GM21723 (cell line): Measurements from ENCODE around the gene FXYD7.

Experiments used
- ATAC-seq: cut with Tn5 transposase; IDR thresholded peaks from one replicate; pipeline ENCODE4 v1.9.1; 2021; ENCODE audit warnings: mild to moderate bottlenecking, moderate library complexity; ENCODE audit not compliant: unreplicated experiment

The FXYD7 gene

DNA sequence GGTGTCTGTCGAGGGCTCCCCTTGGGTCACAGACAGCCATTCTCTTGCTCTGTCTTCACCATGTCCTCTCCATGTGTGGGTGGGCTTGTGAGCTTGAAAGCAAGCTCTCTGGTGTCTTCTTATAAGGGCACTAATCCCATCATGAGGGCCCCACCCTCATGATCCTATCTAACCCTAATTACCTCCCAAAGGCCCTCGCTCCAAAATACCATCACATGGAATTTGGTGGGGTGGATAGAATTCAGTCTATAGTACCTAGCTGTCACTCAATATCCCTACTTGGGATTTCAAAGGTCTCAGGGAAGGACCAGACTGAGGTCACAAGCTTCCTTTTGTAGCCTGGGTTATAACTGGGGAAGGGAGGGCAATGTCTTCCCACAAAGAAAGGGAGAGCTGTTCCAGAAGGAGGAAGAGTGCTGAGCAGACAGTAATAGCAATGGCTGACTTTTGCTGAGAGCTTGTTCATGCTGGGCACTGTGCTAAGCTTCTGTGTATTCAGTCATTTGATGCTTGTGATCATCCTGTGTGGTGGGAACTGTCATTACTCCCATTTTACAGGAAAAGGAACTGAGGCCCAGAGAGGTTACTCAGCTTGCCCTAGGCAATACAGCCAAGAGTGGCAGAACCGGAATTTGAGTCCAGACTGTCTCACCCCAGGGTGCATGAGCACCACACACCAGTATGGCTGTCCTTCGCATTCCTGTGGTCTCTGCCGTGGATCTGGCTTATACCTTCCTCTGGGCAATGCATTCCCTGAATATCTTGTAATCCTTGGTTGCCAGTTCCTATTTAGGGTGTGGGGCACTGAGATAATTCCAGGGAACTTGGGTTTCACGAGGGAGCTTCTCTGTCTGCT, 19.6 kb downstream of the FXYD7 start:
- no peak for ATAC-seq

DNA sequence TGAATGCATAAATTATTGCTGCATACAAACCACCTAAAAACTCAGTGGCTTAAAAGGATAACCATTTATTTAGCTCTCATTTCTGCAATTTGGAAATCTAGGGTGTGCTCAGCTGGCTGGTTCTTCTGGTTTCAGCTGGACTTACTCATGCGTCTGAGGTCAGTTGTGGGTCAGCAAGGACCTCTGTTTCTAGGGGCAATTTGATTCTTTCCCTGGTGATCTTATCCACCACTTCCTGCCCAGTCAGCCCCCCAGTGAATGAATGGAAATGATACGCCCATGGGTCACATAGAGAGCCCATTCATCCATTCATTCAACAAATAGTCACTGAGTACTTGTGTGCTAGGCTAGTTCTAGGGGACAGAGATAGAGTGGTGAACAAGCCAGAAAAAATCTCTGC, 21.4 kb downstream of the FXYD7 start:
- ATAC-seq = no peak

DNA sequence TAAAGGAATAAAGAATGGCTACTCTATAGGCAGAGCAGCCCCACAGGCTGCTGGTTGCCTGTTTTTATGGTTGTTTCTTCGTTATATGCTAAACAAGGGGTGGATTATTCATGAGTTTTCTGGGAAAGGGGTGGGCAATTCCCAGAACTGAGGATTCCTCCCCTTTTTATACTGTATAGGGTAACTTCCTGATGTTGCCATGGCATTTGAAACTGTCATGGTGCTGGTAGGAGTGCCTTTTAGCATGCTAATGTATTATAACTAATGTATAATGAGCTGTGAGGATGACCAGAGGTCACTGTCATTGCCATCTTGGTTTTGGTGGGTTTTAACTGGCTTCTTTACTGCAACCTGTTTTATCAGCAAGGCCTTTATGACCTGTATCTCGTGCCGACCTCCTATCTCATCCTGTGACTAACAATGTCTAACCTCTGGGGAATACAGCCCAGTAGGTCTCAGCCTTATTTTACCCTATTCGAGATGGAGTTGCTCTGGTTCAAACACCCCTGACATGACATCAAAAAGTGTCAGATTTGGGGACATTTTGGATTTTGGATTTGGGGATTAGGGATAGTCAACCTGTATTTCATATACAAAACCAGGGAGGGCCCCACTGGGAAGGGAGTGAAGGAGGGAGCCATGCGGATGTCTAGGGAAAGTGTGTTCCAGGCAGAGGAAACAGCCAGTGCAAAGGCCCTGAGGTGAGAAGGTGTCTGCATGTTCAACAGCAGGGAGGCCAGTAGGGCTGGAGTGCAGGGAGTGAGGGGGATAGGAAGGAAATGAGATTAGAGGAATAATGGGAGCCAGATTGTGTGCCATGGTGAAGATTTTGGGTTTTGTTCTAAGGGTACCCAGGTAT, 22.4 kb downstream of the FXYD7 start:
- no peak for ATAC-seq

DNA sequence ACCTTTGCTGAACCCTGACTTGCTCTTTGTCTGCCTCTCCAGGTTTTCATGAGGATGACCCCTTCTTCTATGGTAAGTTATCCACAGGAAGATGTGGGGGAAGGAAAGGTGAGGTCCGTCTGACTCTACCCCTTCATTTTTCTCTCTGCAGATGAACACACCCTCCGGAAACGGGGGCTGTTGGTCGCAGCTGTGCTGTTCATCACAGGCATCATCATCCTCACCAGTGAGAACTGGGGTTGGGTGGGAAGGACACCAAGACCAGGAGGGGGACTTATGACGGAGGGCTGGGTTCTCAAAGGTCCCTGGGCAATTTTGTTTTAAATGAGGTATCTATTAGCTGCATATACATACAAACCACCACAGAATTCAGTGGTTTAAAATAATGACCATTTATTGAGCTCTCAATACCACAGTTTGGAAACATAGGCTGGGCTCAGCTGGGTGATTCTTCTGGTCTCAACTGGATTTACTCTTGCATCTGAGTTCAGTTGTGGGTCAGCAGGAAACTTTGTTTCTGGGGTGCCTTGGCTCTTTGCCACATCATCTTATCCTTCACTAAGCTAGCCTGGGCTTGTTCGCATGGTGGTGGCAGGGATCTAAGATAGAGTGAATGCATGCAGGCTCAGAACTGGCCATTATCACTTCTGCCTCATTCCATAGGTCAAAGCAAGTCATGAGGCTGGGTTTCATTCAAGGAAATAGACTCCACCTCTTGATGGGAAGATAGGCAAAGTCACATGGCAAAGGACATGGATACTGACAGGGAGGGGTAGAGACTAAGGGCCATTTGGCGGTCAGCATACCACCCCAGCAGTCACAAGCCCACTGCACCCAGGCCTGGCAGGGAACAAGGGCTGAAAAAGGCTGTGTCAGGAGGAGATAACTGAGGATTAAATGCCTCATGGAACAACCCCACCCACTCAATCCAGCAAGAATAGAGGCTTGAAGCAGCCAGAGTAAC, 23.3 kb downstream of the FXYD7 start:
- ATAC-seq = no peak

DNA sequence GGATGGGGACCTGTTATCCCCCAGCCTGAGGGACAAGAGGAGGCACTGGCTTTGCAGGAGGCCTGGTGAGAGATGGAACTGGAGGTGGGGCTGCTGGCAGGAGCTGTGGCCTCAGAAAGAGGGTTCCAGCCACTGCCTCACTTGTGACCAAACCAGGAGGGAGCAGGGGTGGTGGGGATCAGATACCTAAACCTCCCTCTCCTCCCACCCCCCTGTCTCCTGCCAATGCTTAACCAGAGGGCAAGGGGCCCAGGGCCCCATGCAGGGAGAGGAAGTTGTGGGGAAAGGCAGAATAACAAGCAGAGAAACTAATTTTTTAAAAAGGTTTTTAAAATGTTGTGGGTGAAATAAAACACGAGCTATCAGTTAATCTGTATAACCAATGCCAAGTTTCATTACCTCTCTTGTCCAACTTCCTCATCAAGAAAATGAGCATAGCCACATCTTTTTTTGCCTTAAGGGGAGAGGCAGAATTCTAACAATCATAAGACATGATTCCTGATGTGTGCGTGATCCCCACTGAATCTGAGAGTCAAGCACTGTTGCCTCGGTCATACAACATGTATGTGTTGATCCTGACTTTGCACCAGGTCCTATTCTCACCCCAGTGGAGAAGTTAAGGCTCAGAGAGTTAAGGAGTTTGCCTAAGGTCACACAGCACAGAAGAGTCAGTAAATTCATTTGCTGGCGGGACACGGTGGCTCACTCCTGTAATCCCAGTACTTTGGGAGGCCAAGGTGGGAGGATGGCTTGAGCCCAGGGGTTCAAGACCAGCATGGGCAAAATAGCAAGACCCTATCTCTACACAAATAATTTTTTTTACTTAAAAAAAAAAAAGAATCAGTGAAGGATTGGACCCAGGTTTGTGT, 24.4 kb downstream of the FXYD7 start:
- ATAC-seq = no peak

DNA sequence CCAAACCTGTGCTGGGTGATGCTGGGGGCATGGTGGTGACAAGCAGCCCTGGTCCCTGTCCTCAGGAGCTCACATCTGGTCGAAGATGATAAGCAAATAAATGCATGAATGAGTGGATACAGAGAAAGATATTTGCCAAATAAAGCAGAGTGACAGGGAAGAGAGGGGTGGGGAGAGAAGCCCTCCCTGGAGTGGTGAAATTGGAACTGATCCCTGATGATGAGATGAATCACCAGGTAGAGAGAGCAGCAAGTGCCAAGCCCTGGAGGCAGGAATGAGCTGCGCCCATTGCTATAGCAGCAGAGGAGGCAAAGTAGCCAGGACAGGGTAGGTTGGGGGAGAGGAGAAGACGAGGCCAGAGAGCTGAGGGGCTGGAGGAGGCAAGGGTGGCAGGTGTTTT, 25.1 kb downstream of the FXYD7 start:
- no peak for ATAC-seq

DNA sequence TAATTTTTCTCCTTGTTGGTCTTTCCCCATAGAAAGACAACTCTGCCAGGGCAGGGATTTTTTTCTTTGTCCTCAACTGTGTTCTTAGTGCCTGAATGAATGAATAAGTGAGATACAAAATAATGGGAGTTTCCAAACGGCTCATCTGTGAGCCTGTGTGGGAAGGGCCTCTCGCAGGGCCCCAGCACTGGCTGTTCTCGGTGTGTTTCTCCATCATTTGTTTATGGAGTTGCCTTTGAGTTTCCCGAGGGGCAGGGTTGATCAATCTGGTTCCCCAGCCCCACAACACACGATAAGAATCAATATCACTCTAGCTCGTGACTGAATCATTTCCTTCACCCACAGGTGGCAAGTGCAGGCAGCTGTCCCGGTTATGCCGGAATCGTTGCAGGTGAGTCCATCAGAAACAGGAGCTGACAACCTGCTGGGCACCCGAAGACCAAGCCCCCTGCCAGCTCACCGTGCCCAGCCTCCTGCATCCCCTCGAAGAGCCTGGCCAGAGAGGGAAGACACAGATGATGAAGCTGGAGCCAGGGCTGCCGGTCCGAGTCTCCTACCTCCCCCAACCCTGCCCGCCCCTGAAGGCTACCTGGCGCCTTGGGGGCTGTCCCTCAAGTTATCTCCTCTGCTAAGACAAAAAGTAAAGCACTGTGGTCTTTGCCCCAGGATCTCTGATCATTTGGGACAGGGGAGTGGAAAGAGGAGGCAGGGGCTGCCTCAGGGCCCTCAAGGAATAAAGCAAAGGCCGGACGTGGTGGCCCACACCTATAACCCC, 26.4 kb downstream of the FXYD7 start:
- no peak for ATAC-seq

DNA sequence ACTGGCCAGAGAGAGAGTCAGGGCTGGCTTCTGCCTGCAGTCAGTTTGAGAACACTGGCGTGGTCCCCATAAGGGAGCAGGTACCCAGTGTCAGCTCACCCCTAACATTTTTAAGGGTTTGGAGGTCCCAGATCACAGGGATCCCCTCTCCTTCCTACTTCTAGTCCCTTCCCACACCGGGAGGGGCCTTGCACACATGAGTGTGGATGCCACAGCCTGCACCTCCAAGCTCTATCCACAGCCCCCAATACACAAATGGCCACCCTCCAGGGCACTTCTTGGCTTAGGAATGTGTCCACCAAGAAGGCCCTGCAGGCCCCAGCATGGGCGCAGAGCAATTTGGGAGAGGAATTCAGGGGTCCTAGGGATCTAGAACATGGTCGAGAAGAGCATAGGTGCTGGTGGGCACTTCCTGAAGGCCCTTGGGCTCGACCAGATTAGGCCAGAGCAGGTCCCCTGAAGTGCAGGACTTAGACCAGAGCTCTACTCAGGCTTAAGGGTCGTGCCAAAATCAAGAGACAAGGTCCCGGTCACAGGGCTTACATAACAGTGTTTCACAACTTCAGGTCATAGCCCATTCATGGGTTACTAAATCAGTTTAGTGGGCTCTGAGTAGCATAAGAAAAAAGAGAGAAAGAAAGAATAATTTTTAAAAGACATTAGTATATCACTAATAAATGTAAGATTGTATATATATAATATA, 27.5 kb downstream of the FXYD7 start:
- no peak for ATAC-seq

DNA sequence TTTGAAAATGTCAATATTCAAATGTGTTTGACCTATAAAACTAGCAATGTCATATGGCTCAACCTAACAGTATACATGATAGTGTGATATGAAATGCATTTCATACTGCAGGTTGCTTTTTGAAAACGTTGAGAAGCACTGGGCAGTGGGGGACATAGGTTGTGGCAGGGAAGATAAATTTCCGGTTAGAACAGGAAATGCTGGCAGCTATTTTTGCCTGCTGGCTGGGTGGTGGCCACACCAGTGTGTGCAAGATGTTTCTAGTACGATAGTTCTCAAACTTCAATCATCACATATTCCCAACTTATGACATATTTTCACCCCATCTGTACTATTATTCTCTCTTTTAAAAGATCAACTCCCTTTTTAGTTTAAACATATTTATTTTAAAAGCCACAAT, 28.7 kb downstream of the FXYD7 start:
- no peak for ATAC-seq

DNA sequence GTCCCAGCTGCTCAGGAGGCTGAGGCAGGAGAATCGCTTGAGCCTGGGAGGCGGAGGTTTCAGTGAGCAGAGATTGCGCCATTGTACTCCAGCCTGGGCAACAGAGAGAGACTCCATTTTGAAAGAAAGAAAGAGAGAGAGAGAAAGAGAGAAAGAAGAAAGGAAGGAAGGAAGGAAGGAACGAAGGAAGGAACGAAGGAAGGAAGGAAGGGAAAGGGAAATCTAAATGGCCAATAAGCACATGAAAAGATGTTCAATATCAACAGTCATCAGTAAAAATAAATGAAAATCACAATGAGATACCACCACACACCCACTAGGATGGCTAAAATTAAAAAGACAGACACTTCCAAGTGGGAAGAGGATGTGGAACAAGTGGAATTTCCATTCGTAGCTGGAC, 31.2 kb downstream of the FXYD7 start:
- no peak for ATAC-seq

DNA sequence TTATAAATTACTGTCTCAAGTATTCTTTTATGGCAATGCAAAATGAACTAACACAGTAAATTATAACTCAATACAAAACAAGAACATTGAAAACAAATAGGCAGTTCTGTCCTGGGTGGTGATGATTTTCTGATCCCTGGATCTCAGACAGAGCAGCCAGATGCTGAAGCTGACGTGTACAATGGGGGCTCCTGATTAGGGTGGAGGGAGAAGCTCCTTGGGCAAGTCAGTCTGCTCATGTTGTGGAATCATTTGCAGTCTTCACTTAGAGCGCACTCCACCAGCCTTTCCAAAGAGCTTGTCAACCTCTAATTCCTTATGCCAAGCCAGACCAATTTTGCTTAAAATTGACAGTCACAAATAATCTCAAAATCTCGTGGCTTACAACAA, 33.1 kb downstream of the FXYD7 start:
- ATAC-seq = no peak

DNA sequence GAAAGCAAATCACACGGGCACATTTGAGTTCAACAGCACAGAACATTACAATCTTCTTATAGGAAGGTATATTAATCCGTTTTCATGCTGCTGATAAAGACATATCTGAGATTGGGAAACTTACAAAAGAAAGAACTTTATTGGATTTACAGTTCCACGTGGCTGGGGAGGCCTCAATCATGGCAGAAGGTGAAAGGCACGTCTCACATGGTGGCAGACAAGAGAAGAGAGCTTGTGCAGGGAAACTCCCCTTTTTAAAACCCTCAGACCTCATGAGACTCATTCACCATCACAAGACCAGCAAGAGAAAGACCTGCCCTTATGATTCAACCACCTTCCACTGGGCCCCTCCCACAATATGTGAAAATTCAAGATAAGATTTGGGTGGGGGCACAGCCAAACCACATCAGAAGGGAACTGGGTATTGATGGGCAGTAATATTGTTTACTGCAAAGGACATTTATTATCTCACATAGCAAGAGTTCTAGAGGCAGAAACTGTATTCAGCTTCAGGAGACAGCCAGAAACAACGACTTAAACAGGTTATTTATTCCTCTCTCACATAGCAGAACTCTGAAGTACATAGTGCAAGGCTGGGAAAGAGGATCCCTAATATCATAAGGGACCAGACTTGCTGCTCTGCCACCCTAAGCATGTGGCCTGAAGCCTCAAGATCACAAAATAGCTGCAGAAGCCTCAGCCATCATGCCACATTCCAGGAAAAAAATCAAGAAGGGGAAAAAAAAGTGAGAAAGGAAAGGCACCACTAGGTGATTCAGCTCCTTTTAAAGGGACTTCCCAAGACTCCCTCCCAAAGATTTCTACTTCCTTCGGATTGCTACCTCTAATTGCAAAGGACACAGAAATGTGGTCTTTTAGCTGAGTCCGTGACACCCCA, 34.6 kb downstream of the FXYD7 start:
- no peak for ATAC-seq

DNA sequence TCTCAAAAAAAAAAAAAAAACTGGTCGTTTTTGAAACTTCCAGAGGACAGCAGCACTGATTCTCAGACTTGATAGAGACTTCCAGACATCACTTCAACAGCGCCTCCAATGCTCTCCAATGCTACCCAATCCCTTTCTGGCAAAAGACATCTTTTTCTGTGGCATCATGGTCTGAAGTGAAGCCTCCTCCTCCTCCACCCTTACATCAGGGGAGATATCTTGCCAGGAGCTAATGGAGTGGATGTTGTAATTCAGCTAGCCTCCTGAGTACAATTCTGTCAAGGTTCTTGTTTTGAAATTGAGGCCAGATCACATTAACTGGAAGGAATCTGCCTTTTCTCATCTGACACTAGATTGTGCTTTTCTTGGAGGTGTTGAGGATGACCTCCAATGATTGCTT, 35.6 kb downstream of the FXYD7 start:
- no peak for ATAC-seq

DNA sequence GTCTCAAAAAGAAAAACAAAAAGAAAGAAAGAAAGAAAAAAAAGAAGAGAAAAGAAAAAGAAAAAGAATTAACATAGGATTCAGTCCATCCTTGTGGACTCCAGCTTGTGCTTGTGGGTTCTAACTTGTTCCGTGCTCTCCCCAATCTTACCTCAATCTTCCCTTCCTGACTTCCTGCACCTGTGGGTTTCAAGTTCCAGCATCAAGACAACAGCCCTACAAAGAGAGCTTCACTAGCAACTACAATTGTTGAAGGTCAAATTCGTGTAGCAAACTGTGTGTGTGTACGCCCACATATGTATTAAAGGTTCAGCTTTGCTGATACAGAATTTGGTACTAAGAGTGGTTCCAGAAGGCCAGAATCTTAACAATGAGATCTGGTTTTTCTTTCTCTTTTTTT, 36.8 kb downstream of the FXYD7 start:
- ATAC-seq = no peak

DNA sequence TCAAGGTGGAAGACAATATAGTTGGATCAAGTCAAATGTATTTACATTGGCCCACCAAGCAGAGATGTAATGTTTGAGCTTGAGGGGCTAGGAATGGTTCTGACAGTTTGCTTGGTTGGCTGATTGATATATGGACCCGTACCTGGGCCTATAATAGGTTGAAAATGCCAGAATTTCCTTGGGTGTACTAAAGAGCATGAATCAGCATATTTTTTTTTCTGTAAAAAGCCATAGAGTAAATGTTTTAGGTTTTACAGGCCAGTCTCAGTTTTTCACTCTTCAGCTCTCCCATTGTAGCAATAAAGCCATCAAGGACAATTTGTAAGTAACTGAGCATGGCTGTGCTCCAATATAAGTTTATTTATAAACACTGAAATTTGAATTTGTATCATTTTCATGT, 38.3 kb downstream of the FXYD7 start:
- ATAC-seq = no peak

DNA sequence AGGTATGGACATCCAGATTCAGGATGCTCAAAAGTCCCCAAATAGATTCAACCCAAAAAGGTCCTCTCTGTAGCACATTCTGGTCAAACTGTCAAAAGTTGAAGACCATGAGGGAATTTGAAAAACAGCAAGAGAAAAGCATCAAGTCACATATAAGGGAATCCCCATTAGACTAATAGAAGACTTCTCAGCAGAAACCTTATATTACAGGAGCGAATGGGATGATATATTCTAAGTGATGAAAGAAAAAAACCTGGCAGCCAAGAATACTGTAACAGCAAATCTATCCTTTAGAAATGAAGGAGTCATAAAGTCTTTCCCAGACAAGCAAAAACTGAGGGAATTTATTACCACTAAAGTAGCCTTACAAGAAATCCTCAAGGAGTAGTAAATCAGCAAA, 41.2 kb downstream of the FXYD7 start:
- no peak for ATAC-seq

DNA sequence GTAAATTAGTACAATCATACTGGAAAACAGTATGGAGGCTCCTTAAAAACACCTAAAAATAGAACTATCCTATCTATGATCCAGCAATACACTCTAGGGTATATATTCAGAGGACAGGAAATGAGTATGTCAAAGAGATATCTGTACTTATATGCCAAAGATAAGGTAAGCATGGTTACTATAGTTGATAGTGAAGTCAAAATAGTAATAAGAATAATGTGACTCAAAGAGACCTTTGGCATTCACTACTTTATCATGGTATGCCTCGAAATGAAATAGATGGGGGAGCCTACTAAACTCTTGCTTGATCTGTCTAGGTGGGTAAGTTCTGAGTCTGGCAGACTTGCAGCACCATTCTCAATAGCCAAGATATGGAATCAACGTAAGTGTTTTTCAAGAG, 41.8 kb downstream of the FXYD7 start:
- ATAC-seq = no peak
